Activated naive CD4-positive, alpha-beta T cell treated with Interleukin-2 at 50 U/mL for 16 hours (primary cell): ENCODE measurements around the gene NFKB1.
A peak's percentile ranks its signal among the peaks of the same experiment; 100 is the strongest.
"Not testable (repeated sequence)": the region's sequence is repeated elsewhere in the genome, so short reads cannot be mapped to it uniquely, and the experiment has no call there.

ENCODE experiments used
- DNase-seq: peaks from one replicate; pipeline ENCODE4 v3.0.0-alpha.2; 2020

Gene NFKB1

GRCh38 chr4:102604222-102604940, 103.2 kb downstream of the NFKB1 start:
- no peak for DNase-seq

- DNase-seq = no peak
Observed at GRCh38 chr4:102606261-102606660, 105.1 kb downstream of the NFKB1 start.

DNA sequence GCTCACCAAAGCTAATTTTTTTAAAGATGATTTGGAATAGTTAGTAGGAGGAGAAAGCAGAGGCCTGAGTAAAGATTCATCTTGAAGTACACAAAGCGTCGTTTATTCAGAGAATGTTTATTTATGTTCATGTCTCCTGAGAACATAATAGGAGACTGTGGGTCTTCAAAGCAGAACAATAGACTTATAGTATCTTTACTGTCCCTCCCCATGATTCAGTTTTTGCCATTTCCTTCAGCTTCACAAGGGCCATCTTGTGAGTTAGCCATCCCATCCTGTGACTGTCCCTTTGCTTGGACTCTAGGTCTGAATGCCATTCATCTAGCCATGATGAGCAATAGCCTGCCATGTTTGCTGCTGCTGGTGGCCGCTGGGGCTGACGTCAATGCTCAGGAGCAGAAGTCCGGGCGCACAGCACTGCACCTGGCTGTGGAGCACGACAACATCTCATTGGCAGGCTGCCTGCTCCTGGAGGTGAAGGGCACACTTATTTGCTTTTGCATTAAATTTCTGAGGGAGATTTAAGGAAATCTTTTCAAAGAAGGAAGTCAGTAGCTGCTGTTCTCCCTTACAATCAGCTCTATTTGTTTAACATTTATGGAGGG, 105.8 kb downstream of the NFKB1 start:
- no peak for DNase-seq

GRCh38 chr4:102608190-102608589, 107.0 kb downstream of the NFKB1 start:
- DNase-seq = no peak

DNA sequence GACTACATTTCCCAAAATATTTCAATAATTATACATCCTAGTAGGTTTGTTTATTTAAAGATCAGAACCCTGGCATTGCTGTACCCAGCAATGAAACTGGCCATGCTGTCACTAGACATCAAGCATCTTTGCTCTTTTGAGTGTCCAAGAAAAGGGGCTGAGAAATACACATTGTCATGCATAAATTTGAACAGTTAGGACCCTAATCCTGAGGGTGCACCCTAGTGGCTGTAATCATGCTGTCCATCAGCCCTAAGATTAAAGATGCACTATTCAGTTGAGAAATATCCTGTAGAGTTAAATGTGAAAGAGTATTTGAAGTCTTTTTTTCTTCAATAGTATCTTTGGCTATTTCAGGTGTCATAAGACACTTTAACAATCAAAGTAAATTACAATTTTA, 108.8 kb downstream of the NFKB1 start:
- DNase-seq = no peak

- no peak for DNase-seq
Observed at GRCh38 chr4:102610476-102610875, 109.3 kb downstream of the NFKB1 start.

GRCh38 chr4:102612210-102612609, 111.1 kb downstream of the NFKB1 start:
- DNase-seq = no peak

DNA sequence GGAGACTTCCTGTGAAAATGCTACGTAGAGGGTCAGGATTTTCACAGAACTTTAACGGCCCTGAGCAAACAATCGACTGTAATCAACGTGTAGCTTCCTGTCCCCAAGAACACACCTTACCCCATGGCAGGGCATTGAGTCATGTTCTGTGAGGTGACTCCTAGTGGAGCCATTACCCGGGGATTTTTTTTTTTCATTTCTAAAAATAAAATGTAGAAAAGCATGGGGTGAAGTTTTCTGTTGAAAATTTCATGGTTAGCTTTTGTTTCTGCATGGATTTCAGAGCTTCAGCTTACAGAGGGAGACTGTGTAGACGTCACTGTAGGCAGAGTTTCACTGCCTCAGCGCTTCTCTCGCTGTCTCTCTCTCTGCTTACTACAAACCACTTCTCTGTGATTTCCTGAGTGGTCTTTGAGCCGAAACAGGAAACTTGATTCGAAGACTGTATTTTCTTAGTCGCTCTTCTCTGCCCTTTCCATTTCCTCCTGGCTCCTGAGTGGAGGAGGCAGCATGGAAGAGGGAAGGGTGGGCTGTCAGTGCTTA, 111.7 kb downstream of the NFKB1 start:
- DNase-seq = peak; percentile 53

- no peak for DNase-seq
Observed at GRCh38 chr4:102614801-102615200, 113.6 kb downstream of the NFKB1 start.

- DNase-seq = no peak
Observed at GRCh38 chr4:102616636-102617035, 115.5 kb downstream of the NFKB1 start.

- DNase-seq = not testable (repeated sequence)
Observed at GRCh38 chr4:102619021-102619420, 117.9 kb downstream of the NFKB1 start.

- not testable (repeated sequence) for DNase-seq
Observed at GRCh38 chr4:102619776-102620631, 118.8 kb downstream of the NFKB1 start.

GRCh38 chr4:102620697-102621497, 119.7 kb downstream of the NFKB1 start:
- DNase-seq = no peak

- DNase-seq = no peak
Observed at GRCh38 chr4:102623622-102624021, 122.5 kb downstream of the NFKB1 start.

DNA sequence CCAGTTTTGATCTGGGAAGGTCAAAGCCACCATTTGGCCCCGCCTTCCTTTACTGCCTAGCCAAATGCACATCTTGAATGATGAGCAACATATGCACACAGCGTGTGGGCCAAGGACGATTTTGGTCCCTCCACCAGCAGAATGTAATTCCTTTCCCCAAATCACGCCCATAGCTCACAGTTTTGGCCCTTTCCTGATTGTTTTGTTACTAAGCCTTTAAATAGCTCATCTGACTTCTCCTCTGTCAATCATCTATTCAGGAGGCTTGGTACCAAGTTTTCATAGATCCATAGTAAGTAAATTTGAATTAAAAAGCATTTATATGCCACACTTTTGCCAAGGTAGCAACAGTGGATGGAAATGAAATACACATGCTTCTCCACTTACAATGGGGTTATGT, 123.3 kb downstream of the NFKB1 start:
- no peak for DNase-seq

DNA sequence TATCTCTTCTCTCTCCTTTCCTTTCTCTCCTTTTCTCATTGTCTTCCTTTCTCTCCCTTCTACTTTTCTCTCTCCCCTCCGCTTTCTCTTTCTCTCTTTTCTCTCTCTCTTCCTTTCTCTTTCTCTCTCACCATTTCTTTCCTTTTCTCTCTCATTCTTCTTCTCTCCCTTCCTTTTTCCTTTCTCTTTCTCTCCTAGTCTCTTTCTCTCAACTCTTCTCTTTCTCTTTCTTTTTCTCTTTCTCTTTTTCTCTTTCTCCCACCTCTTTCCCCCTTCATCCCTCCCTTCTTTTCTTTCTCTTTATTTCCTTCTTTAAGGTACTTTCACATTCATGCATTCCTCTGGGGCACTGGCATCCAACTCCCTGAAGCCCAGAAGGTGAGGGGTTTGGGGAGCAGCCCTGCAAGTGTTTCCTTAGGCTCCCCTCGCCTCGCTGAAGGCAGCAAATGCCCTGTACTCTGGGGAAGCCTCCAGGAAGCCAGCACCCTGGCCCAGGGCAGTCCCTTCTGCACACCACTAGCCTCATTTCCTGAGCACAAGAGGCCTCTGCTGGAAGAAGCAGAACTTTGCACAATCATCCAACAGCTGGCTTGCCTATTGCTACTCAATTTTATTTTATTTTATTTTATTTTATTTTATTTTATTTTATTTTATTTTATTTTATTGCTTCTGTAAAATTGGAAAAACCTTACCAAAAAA, 124.2 kb downstream of the NFKB1 start:
- DNase-seq = peak; percentile 61

DNA sequence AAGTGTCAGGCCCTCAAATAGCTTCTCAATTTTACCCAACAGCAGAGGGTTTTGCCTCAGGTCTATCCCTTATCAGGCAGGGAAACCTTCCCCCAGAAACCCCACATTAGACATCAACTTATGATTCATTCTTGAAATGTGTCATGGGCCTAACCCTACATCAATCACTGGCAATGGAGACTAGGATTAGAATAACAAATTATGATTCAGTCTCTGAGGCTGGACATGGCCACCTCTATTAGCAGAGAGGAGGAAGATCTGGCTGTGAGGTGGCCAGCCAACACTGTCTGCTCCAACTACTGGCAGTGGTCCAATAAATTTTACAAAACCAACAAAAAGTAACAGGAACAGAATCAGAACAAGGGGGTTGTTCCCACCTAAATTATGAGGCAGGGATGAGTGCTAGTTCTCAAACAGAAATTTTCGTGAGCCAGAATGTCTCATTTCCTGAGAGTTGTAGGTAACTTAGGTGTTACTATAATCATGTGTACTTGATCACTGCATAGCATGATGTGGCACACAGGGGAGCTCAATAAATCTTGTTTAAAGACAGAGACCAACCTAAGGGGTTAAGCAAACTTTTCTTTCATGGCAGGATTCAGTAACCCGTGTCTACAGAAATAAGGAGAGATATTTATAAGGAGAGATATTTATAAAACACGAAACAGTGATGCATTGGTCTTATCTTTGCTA, 126.8 kb downstream of the NFKB1 start:
- no peak for DNase-seq

GRCh38 chr4:102629673-102630072, 128.5 kb downstream of the NFKB1 start:
- DNase-seq = no peak

GRCh38 chr4:102631616-102632015, 130.5 kb downstream of the NFKB1 start:
- DNase-seq = no peak

GRCh38 chr4:102632241-102633065, 131.3 kb downstream of the NFKB1 start:
- DNase-seq = no peak
